Measurements from ENCODE around the gene ZNF81. TPM values are rescaled to one million over a fixed set of nuclear protein-coding genes. Genes with fewer than 3 reads are reported as not detected.
"Not testable (repeated sequence)": the region's sequence is repeated elsewhere in the genome, so short reads cannot be mapped to it uniquely, and the experiment has no call there.

The ZNF81 gene
- total RNA-seq, 1 donor from 2014 or later = 10.1 TPM

DNA sequence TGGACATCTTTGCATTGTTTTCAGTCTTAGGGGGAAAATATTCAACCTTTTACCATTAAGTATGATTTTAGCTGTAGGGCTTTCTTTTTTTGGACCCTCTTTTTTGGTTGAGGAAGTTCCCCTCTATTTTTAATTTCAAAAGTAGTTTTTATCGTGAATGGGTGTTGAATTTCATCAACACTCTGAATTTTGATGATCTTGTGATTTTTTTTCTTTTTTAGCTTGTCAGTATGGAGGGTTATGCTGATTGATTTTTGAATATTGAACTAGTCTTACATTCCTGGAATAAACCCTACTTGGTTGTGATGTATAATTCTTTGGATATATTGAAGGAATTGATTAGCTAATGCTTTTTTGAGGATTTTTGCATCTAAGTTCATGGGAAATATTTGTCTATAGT lies 1.7 kb downstream of the ZNF81 start:
- peaks cover 19% of the 10 kb centered on the region for H3K4me1 Mint-ChIP-seq
- DNase-seq (ENCODE audit: low read depth, low spot score) = no peak
- H3K27me3 Mint-ChIP-seq (ENCODE audit: low read depth) = no peaks in the 10 kb centered on the region
- H3K27ac Mint-ChIP-seq (ENCODE audit: unreplicated experiment) = no peak overlapping the region
- H3K36me3 Mint-ChIP-seq (ENCODE audit: low read depth) = no peaks in the 10 kb centered on the region
- H3K4me3 Mint-ChIP-seq = peak overlapping the region; percentile 34
- H3K9me3 Mint-ChIP-seq = no peaks in the 10 kb centered on the region
- TF ChIP-seq, protein P1, sequence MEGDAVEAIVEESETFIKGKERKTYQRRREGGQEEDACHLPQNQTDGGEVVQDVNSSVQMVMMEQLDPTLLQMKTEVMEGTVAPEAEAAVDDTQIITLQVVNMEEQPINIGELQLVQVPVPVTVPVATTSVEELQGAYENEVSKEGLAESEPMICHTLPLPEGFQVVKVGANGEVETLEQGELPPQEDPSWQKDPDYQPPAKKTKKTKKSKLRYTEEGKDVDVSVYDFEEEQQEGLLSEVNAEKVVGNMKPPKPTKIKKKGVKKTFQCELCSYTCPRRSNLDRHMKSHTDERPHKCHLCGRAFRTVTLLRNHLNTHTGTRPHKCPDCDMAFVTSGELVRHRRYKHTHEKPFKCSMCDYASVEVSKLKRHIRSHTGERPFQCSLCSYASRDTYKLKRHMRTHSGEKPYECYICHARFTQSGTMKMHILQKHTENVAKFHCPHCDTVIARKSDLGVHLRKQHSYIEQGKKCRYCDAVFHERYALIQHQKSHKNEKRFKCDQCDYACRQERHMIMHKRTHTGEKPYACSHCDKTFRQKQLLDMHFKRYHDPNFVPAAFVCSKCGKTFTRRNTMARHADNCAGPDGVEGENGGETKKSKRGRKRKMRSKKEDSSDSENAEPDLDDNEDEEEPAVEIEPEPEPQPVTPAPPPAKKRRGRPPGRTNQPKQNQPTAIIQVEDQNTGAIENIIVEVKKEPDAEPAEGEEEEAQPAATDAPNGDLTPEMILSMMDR (conservative IDR thresholded peaks at IDR 0.05) = no peak

DNA sequence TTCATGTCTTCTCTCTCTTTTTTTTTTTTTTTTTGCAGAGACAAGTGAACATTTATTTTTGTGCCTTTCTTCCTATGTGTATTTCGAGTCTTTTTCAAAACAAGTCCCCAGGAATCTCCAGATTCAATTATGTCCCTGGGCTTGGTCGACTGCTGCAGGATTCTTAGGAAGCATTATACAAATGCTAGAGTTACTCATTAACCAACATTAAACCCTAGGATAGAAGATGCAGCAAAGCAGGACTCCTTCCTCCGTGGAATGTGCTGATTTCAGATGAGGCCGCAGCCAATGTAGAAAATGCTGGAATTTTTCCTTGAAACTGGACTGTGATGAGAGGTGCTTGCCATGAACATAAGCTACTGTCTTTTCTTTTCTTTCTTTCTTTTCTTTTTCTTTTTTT lies 3.4 kb downstream of the ZNF81 start:
- Mint-ChIP-seq H3K27me3 (ENCODE audit: low read depth) (no peaks in the 10 kb centered on the region), H3K27ac (ENCODE audit: unreplicated experiment) (no peak overlapping the region), H3K9me3 (no peaks in the 10 kb centered on the region), H3K4me3 (no peak overlapping the region), H3K4me1 (peaks cover 19% of the 10 kb centered on the region), H3K36me3 (ENCODE audit: low read depth) (no peaks in the 10 kb centered on the region)
- TF ChIP-seq, protein P1 (conservative IDR thresholded peaks at IDR 0.05) = no peak
- no peak for DNase-seq (ENCODE audit: low read depth, low spot score)

DNA sequence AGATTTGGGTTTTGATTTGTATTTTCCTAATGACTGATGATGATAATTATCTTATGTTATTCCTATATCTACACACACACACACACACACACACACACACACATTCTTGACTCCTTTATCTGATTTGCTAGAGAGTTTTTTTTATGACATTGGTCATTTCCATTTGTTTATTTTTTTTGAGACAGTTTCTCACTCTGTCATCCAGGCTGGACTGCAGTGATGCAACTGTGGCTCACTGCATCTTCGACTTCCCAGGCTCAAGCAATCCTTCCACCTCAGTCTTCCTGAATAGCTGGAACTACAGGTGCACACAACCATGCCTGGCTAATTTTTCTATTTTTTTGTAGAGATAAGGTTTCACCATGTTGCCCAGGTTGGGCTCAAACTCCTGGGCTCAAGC lies 6.7 kb downstream of the ZNF81 start:
- no peak for DNase-seq (ENCODE audit: low read depth, low spot score)
- Mint-ChIP-seq H3K9me3 (no peaks in the 10 kb centered on the region), H3K4me3 (no peak overlapping the region), H3K27ac (ENCODE audit: unreplicated experiment) (no peak overlapping the region), H3K36me3 (ENCODE audit: low read depth) (peaks cover 3% of the 10 kb centered on the region), H3K27me3 (ENCODE audit: low read depth) (no peaks in the 10 kb centered on the region), H3K4me1 (no peaks in the 10 kb centered on the region)
- TF ChIP-seq, protein P1 (conservative IDR thresholded peaks at IDR 0.05) = no peak

DNA sequence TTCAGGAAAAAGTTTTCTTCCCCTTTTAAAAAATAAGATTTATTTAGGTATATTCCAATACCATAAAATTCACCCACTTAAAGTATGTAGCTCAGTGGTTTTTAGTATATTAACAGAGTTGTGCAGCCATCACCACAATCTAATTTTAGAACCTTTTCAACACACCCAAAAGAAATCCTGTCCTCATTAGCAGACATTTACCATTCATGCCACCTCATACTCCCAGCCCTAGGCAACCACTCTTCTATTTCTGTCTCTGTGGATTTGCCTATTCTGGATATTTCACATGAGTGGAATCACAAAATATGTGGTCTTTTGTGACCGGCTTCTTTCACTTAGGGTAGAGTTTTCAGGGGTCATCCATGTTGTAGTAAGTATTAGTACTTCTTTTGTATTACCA lies 7.4 kb downstream of the ZNF81 start:
- H3K4me3 Mint-ChIP-seq = no peak overlapping the region
- TF ChIP-seq, protein P1 (conservative IDR thresholded peaks at IDR 0.05) = no peak
- H3K4me1 Mint-ChIP-seq = no peaks in the 10 kb centered on the region
- no peak for DNase-seq (ENCODE audit: low read depth, low spot score)
- H3K27ac Mint-ChIP-seq (ENCODE audit: unreplicated experiment) = no peak overlapping the region
- no peaks in the 10 kb centered on the region for H3K9me3 Mint-ChIP-seq
- H3K36me3 Mint-ChIP-seq (ENCODE audit: low read depth) = peaks cover 3% of the 10 kb centered on the region
- H3K27me3 Mint-ChIP-seq (ENCODE audit: low read depth) = no peaks in the 10 kb centered on the region

DNA sequence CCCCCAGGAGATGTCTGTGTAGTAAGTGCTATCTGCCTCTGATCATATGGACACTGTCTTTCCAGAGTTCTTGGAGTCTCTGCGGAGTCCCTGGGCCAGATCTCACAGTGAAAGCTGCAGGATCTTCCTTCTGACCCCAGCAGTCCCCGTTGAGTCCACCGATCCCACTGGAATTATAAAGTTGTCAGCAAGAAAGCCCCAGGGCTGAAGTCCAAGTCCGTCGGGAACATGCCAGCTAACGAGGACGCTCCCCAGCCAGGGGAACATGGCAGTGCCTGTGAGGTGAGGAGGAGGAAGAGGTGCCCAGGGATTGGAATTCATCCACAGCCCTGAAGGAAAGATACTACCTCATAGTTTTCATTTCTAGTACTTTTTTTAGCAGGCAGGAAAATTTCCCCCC lies 9.3 kb downstream of the ZNF81 start:
- Mint-ChIP-seq H3K4me1 (no peaks in the 10 kb centered on the region), H3K4me3 (no peak overlapping the region), H3K27me3 (ENCODE audit: low read depth) (no peaks in the 10 kb centered on the region), H3K27ac (ENCODE audit: unreplicated experiment) (no peak overlapping the region), H3K9me3 (no peaks in the 10 kb centered on the region), H3K36me3 (ENCODE audit: low read depth) (peaks cover 3% of the 10 kb centered on the region)
- DNase-seq (ENCODE audit: low read depth, low spot score) = no peak
- TF ChIP-seq, protein P1 (conservative IDR thresholded peaks at IDR 0.05) = no peak

DNA sequence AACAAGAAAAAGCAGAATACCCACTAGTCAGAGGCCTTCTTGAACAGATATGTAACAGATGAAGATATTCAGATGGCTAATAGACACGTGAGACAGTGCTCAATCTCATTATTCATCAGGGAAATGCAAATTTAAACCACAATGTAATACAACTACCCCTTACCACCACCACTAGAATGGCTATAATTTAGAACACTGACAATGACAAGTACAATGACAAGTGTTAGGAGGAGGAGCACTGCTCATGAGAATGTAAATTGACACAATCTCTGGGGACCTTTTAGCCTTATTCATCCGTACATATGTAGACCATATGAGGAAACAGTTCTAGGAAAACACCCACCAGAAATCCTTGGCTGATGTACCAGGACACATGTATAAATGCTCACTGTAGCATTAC lies 13.1 kb downstream of the ZNF81 start:
- Mint-ChIP-seq H3K27ac (ENCODE audit: unreplicated experiment) (no peak overlapping the region), H3K4me3 (no peak overlapping the region), H3K36me3 (ENCODE audit: low read depth) (peaks cover 3% of the 10 kb centered on the region), H3K4me1 (no peaks in the 10 kb centered on the region), H3K27me3 (ENCODE audit: low read depth) (no peaks in the 10 kb centered on the region), H3K9me3 (no peaks in the 10 kb centered on the region)
- TF ChIP-seq, protein P1 (conservative IDR thresholded peaks at IDR 0.05) = no peak
- no peak for DNase-seq (ENCODE audit: low read depth, low spot score)

DNA sequence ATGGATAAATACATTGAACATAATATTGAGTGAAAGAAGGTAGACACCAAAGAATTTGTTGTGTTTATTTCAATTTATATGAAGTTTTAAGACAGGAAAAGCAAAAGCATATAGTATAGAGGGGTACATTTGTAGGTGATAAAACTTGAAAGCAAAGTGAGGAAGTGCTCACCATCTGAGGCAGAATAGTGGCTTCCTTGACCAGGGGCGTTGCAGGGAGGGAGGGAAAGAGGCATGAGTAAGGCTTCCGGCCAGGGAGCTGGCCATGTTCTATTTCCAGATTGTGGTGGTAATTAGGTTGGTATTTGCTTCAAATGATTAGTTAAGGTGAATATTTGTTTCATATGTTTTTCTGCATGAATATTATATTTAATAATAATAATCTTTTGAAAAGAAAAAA lies 13.7 kb downstream of the ZNF81 start:
- not testable (repeated sequence) for H3K9me3 Mint-ChIP-seq; H3K27me3 Mint-ChIP-seq (ENCODE audit: low read depth); H3K36me3 Mint-ChIP-seq (ENCODE audit: low read depth)

More for the DNA sequence above, 13.7 kb downstream of the ZNF81 start:
- H3K4me1 Mint-ChIP-seq; H3K4me3 Mint-ChIP-seq; H3K27ac Mint-ChIP-seq (ENCODE audit: unreplicated experiment); DNase-seq (ENCODE audit: low read depth, low spot score): not testable (repeated sequence)

Data from neural crest cell (in vitro differentiated cells).